Measurements from ENCODE around the gene SASH3. TPM values are rescaled to one million over a fixed set of nuclear protein-coding genes. Genes with fewer than 3 reads are reported as not detected.

Gene SASH3
- total RNA-seq, 4 donors from 2014 or later: 3.9 to 10.4 (median 6.3) TPM

DNA sequence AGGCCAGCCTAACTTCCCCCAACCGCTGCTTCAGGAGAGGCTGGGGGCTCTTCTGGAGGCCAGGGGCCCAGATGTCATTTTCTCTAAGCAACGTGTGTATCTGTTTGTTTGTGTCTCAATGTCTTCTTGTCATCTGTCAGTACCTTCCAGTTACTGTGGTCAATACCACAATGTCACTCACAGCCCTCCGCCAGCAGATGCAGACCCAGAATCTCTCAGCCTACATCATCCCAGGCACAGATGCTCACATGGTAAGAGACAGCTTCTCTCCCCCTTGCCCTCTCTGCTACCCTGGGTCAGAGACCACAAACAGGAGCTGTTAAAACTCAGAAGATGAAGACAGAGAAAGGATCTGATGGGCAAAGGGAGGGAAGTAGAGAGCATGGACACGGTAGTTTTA lies 35.9 kb upstream of the SASH3 start:
- Histone ChIP-seq H3K36me3 (no peaks in the 10 kb centered on the region), H3K27me3 (no peaks in the 10 kb centered on the region), H3K4me1 (no peaks in the 10 kb centered on the region), H3K4me3 (no peak overlapping the region), H3K9me3 (no peaks in the 10 kb centered on the region), H3K27ac (replicated peaks in 1 of 4) (no peak overlapping the region)
- 70% methylated on average over 4 of the region's 4 CpGs for WGBS
- intact Hi-C loops (cut with DNase I): no loop called here
- no peak for DNase-seq (ENCODE audit: extremely low spot score)
- TF ChIP-seq, protein P1, sequence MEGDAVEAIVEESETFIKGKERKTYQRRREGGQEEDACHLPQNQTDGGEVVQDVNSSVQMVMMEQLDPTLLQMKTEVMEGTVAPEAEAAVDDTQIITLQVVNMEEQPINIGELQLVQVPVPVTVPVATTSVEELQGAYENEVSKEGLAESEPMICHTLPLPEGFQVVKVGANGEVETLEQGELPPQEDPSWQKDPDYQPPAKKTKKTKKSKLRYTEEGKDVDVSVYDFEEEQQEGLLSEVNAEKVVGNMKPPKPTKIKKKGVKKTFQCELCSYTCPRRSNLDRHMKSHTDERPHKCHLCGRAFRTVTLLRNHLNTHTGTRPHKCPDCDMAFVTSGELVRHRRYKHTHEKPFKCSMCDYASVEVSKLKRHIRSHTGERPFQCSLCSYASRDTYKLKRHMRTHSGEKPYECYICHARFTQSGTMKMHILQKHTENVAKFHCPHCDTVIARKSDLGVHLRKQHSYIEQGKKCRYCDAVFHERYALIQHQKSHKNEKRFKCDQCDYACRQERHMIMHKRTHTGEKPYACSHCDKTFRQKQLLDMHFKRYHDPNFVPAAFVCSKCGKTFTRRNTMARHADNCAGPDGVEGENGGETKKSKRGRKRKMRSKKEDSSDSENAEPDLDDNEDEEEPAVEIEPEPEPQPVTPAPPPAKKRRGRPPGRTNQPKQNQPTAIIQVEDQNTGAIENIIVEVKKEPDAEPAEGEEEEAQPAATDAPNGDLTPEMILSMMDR (IDR thresholded peaks at IDR 0.05): no peak
- TF ChIP-seq EP300 (IDR thresholded peaks at IDR 0.05) (no peak), POLR2A (IDR thresholded peaks at IDR 0.05; ENCODE audit: low read depth) (no peak), POLR2AphosphoS5 (IDR thresholded peaks at IDR 0.05) (no peak)

DNA sequence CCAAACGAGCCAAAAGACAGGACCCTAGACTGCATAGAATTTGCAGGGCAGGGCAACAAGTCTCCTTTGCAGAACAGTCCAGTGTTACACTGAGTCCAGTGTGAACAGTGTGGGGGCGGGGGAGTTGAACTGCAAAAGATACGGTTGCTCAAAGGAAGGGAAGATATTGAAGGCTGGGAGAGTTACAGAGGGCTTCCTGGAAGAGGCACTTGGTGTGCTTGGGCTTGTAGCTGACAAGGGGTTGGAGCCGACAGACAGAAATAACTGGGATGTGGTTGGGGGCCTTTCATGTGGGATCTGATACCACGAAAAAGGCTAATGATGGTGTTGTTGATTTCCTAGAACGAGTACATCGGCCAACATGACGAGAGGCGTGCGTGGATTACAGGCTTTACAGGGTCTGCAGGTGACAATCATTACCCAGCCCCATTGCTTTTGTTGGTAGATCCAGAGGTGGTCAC lies 34.9 kb upstream of the SASH3 start:
- Histone ChIP-seq H3K4me1 (no peaks in the 10 kb centered on the region), H3K27ac (replicated peaks in 1 of 4) (no peak overlapping the region), H3K4me3 (no peak overlapping the region), H3K9me3 (no peaks in the 10 kb centered on the region), H3K36me3 (no peaks in the 10 kb centered on the region), H3K27me3 (no peaks in the 10 kb centered on the region)
- no peak for DNase-seq (ENCODE audit: extremely low spot score)
- WGBS: 84% methylated on average over 10 of the region's 10 CpGs
- intact Hi-C loops (cut with DNase I): no loop called here
- TF ChIP-seq POLR2AphosphoS5 (IDR thresholded peaks at IDR 0.05): no peak
- no peak for TF ChIP-seq POLR2A (IDR thresholded peaks at IDR 0.05; ENCODE audit: low read depth)
- TF ChIP-seq EP300 (IDR thresholded peaks at IDR 0.05): no peak
- TF ChIP-seq, protein P1 (IDR thresholded peaks at IDR 0.05): no peak

DNA sequence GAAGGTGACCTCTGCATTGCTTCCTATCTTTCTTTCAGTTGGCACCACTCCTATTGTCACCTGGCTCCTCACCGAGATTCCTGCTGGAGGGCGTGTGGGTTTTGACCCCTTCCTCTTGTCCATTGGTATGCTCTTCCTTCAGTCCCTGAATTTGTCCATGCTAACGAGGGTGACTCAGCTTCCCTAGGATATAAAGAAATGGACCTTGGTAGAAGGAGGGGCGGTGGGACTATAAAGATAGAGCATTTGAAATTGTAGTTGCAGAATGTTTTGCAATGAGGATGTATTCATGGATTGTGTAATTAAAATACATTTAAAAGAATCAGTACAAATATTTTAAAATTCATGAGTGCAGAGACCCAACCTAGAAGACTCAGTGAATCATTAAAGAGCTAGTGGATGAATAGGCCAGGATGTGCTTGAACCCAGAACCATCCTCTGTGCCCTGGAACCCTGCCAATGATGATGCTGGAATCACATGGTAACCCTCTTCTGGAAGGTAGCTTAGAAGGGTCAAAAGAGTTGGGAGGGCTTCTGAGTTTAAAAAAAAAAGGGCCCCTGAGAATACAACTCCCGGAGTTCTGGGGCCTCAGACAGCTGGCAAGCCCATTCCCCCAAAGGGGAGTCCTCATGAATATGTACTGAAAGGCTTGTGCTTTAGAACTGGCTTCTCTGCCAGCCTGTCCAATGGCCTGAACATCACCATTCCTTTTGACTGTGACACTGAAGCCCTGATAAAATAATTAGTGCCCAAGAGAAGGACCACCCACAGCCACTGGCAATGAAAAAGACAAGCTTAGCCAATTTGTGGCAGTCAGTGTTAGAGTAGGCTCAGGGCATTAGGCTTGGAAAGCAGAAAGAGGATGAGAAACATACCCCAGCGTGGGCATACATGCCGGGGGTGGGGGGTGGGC lies 32.9 kb upstream of the SASH3 start:
- Histone ChIP-seq H3K9me3 (no peaks in the 10 kb centered on the region), H3K27ac (replicated peaks in 1 of 4) (no peak overlapping the region), H3K4me1 (no peaks in the 10 kb centered on the region), H3K4me3 (no peak overlapping the region), H3K27me3 (no peaks in the 10 kb centered on the region), H3K36me3 (no peaks in the 10 kb centered on the region)
- TF ChIP-seq POLR2A (IDR thresholded peaks at IDR 0.05; ENCODE audit: low read depth) (no peak), POLR2AphosphoS5 (IDR thresholded peaks at IDR 0.05) (no peak)
- TF ChIP-seq, protein P1 (IDR thresholded peaks at IDR 0.05): no peak
- no peak for DNase-seq (ENCODE audit: extremely low spot score)
- intact Hi-C loops (cut with DNase I): no loop called here
- WGBS: 78% methylated on average over 7 of the region's 7 CpGs

DNA sequence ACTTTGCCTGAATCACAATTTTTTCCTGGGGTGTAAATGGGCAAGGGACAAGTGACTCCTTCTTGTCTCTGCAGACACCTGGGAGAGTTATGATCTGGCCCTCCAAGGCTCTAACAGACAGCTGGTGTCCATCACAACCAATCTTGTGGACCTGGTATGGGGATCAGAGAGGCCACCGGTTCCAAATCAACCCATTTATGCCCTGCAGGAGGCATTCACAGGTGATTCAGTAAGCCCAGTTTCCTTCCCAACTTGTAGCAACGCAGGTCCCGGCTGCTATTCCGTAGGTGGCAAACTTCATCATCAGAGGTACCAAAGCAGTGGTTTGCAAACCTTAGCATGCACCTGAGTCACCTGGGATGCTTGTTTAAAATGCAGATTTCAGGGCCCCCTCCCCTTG lies 32.2 kb upstream of the SASH3 start:
- H3K27ac ChIP-seq (replicated peaks in 1 of 4): no peak overlapping the region
- 79% methylated on average over 3 of the region's 4 CpGs for WGBS
- intact Hi-C loops (cut with DNase I): no loop called here
- H3K4me3 ChIP-seq: no peak overlapping the region
- H3K36me3 ChIP-seq: no peaks in the 10 kb centered on the region
- no peaks in the 10 kb centered on the region for H3K9me3 ChIP-seq
- no peaks in the 10 kb centered on the region for H3K27me3 ChIP-seq
- TF ChIP-seq POLR2AphosphoS5 (IDR thresholded peaks at IDR 0.05) (no peak), POLR2A (IDR thresholded peaks at IDR 0.05; ENCODE audit: low read depth) (no peak), EP300 (IDR thresholded peaks at IDR 0.05) (no peak)
- TF ChIP-seq, protein P1 (IDR thresholded peaks at IDR 0.05): no peak
- no peak for DNase-seq (ENCODE audit: extremely low spot score)
- H3K4me1 ChIP-seq: no peaks in the 10 kb centered on the region

Data from esophagus muscularis mucosa (tissue), 4 donors.